GM23338 (cell line): ENCODE measurements around the gene SFTA2. TPM values are rescaled to one million over a fixed set of nuclear protein-coding genes. Genes with fewer than 3 reads are reported as not detected.

Source experiments
- ATAC-seq: fragments of 200-7000 bp; cut with Tn5 transposase; 3 replicates; pipeline ENCODE4 v1.9.1; 2020
- DNase-seq: peaks from one replicate; pipeline ENCODE4 v3.0.0-alpha.2; 2015; ENCODE audit warnings: low spot score
- H2AFZ ChIP-seq: fragments of 200-600 bp; sonication (generic); 2 replicates; pipeline ENCODE4 v1.8.0; 2016; ENCODE audit warnings: antibody characterized with exemption, mild to moderate bottlenecking, moderate library complexity
- H3F3A ChIP-seq: fragments of 200-600 bp; sonication (generic); replicated peaks from 2 replicates; pipeline ENCODE4 v1.8.0; 2017; ENCODE audit warnings: antibody characterized with exemption, mixed run types, low read depth
- H3K27ac ChIP-seq: fragments of 200-600 bp; sonication (generic); 2 replicates; pipeline ENCODE4 v1.6.1; 2016; ENCODE audit warnings: low read depth
- H3K27me3 ChIP-seq: fragments of 200-600 bp; sonication (generic); 2 replicates; pipeline ENCODE4 v1.8.0; 2016; ENCODE audit warnings: mild to moderate bottlenecking, mixed run types, moderate library complexity; ENCODE audit not compliant: insufficient read depth
- H3K36me3 ChIP-seq: fragments of 200-600 bp; sonication (generic); 2 replicates; pipeline ENCODE4 v1.8.0; 2016; ENCODE audit warnings: mild to moderate bottlenecking; ENCODE audit not compliant: insufficient read depth
- H3K4me1 ChIP-seq: fragments of 200-600 bp; sonication (generic); 2 replicates; pipeline ENCODE4 v1.8.0; 2016; ENCODE audit warnings: mild to moderate bottlenecking, moderate library complexity; ENCODE audit not compliant: insufficient read depth
- H3K4me2 ChIP-seq: fragments of 200-600 bp; sonication (generic); 2 replicates; pipeline ENCODE4 v1.7.1; 2017; ENCODE audit warnings: mixed run types
- H3K4me3 ChIP-seq: fragments of 200-600 bp; sonication (generic); 2 replicates; pipeline ENCODE4 v1.6.1; 2016; ENCODE audit warnings: mixed run types
- H3K79me2 ChIP-seq: fragments of 200-600 bp; sonication (generic); replicated peaks from 2 replicates; pipeline ENCODE4 v1.8.0; 2017; ENCODE audit warnings: mild to moderate bottlenecking; ENCODE audit not compliant: insufficient read depth
- H3K9me2 ChIP-seq: fragments of 200-600 bp; sonication (generic); 2 replicates; pipeline ENCODE4 v1.8.0; 2017; ENCODE audit not compliant: insufficient read depth
- H4K20me1 ChIP-seq: fragments of 200-600 bp; sonication (generic); replicated peaks from 2 replicates; pipeline ENCODE4 v1.8.0; 2017; ENCODE audit warnings: mild to moderate bottlenecking; ENCODE audit not compliant: insufficient read depth
- H3K27ac Mint-ChIP-seq: 2 replicates; pipeline ENCODE4 v1.8.0; 2020; ENCODE audit warnings: inconsistent platforms, mild to moderate bottlenecking, moderate library complexity, mixed read lengths
- H3K27me3 Mint-ChIP-seq: 3 replicates; pipeline ENCODE4 v1.8.0; 2022; ENCODE audit warnings: low read depth, mild to moderate bottlenecking, moderate library complexity, mixed read lengths, inconsistent platforms; ENCODE audit not compliant: insufficient read depth, poor library complexity
- H3K36me3 Mint-ChIP-seq: 3 replicates; pipeline ENCODE4 v1.8.0; 2021; ENCODE audit warnings: low read depth, mild to moderate bottlenecking, inconsistent platforms, moderate library complexity, mixed read lengths
- H3K4me1 Mint-ChIP-seq: 3 replicates; pipeline ENCODE4 v1.8.0; 2020; ENCODE audit warnings: mild to moderate bottlenecking, inconsistent platforms, mixed read lengths
- H3K4me3 Mint-ChIP-seq: 3 replicates; pipeline ENCODE4 v1.8.0; 2021; ENCODE audit warnings: moderate library complexity, mild to moderate bottlenecking, inconsistent platforms, mixed read lengths
- H3K9me3 Mint-ChIP-seq: 3 replicates; pipeline ENCODE4 v1.8.0; 2020; ENCODE audit warnings: moderate library complexity, mild to moderate bottlenecking, inconsistent platforms, mixed read lengths
- CREB1 ChIP-seq: fragments of 250-450 bp; sonication (Bioruptor Pico); IDR thresholded peaks from 2 replicates; pipeline ENCODE4 v1.5.0; 2020; ENCODE audit warnings: low read depth, mild to moderate bottlenecking, moderate library complexity
- EZH2 ChIP-seq: fragments of 200-600 bp; sonication (generic); IDR thresholded peaks from one replicate; pipeline ENCODE4 v1.8.0; 2017; ENCODE audit warnings: antibody characterized with exemption, mild to moderate bottlenecking, low read depth; ENCODE audit not compliant: unreplicated experiment
- EZH2phosphoT487 ChIP-seq: fragments of 200-600 bp; sonication (generic); IDR thresholded peaks from one replicate; pipeline ENCODE4 v1.8.1; 2018; ENCODE audit warnings: antibody characterized with exemption; ENCODE audit not compliant: unreplicated experiment
- JUNB ChIP-seq: IDR thresholded peaks from one replicate; pipeline ENCODE4 v1.6.1; 2016; ENCODE audit warnings: antibody characterized with exemption; ENCODE audit not compliant: unreplicated experiment
- NANOG ChIP-seq: IDR thresholded peaks from 2 replicates; pipeline ENCODE4 v1.6.1; 2016; ENCODE audit warnings: antibody characterized with exemption, borderline replicate concordance
- ZNF114 ChIP-seq: fragments of 250-450 bp; sonication (Bioruptor Pico); IDR thresholded peaks from 2 replicates; pipeline ENCODE4 v1.5.0; 2020; ENCODE audit warnings: mild to moderate bottlenecking, moderate library complexity
- ZNF331 ChIP-seq: fragments of 250-450 bp; sonication (Bioruptor Pico); IDR thresholded peaks from 2 replicates; pipeline ENCODE4 v1.5.0; 2020; ENCODE audit warnings: low read depth, mild to moderate bottlenecking, moderate library complexity
- polyA plus RNA-seq: library from polyadenylated mRNA; unstranded; fragments of >200 nt; fragmentation: Nextera tagmentation; extraction: Ambion mirVana; gene quantifications from 2 replicates; pipeline ENCODE4 v1.2.1, GENCODE V29; 2016
- total RNA-seq: library from RNA; depleted of rRNA; stranded (reverse); fragments of >200 nt; shearing (Covaris generic); gene quantifications from 2 replicates; pipeline ENCODE4 v1.2.3, GENCODE V29; 2014
- TF ChIP-seq, protein P1 (sequence below), 2 experiments: fragments of 200-600 bp in 1 of 2; sonication (generic) in 1 of 2; conservative IDR thresholded peaks; 2 replicates each; pipeline versions ENCODE4 v1.5.1 to v1.6.1; 2016 to 2017; ENCODE audit warnings: antibody characterized with exemption in 2 of 2, low read depth in 2 of 2, mild to moderate bottlenecking in 2 of 2, moderate library complexity in 1 of 2
- TF ChIP-seq, protein P2 (sequence below): IDR thresholded peaks from 2 replicates; pipeline ENCODE4 v1.6.1; 2016; ENCODE audit warnings: antibody characterized with exemption
- TF ChIP-seq, protein P3 (sequence below): IDR thresholded peaks from one replicate; pipeline ENCODE4 v1.6.1; 2018; ENCODE audit warnings: antibody characterized with exemption; ENCODE audit not compliant: unreplicated experiment

The SFTA2 gene
- total and polyA plus RNA-seq, 2 experiments from 2014 or later, result not detected

DNA sequence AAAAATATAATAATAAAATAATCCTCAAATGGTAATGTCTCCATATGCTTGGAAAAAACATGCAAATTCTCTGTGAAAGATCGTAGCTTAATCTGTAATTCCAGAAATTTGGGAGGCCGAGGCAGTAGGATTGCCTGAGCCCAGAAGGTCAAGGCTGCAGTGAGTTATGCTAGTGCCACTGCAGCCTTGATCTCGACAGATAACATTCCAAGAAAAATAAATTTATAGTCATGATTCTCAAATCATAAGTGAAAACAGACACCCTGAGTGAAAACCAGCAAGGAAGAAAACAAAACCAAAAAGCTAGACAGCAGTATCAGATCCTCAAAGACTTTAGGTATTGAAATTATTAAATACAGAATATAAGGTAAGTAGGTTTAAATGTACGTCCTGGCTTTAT, 47.7 kb upstream of the SFTA2 start:
- no peak overlapping the region for H3K27ac Mint-ChIP-seq
- DNase-seq, result no peak
- H3K9me3 Mint-ChIP-seq, result no peaks in the 10 kb centered on the region
- H3K36me3 Mint-ChIP-seq, result no peaks in the 10 kb centered on the region
- Histone ChIP-seq H3K27ac (no peak overlapping the region), H3K4me3 (no peak overlapping the region), H3K4me2 (no peak overlapping the region), H2AFZ (no peak overlapping the region), H3F3A (no peaks in the 10 kb centered on the region), H3K79me2 (no peaks in the 10 kb centered on the region), H3K9me2 (peaks cover 10% of the 10 kb centered on the region; the same call in 1 of the 2 replicates), H3K36me3 (no peaks in the 10 kb centered on the region), H3K27me3 (no peaks in the 10 kb centered on the region), H3K4me1 (0 out of 2 replicates have a peak, but pooled peaks cover 6% of the 10 kb centered on the region), H4K20me1 (no peaks in the 10 kb centered on the region)
- no peak for TF ChIP-seq ZNF331
- no peak for TF ChIP-seq EZH2
- TF ChIP-seq NANOG, result no peak
- no peak for TF ChIP-seq JUNB
- no peak for TF ChIP-seq CREB1 (CRISPR knock-in tag)
- H3K4me3 Mint-ChIP-seq, result no peak overlapping the region
- peaks cover 28% of the 10 kb centered on the region for H3K4me1 Mint-ChIP-seq
- H3K27me3 Mint-ChIP-seq, result peaks cover 6% of the 10 kb centered on the region
- no peak for ATAC-seq

DNA sequence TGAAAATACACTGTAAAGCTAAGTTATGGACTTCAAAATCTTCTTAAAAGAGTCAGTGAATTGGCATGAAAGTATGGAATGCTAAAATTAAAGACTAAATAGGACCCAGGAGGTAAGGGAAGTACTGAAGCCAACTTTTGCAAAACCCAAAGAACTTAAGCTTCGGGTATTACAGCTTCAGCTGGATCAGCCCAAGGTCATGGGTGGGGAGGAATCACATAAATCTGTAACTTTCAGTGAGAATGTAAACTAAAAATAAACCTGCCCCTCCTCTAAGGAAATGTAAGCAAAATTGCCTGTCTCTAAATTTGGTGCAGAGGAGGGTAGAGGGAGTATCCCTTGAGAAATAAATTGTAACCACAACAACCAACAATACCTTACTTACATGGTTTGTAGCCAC, 47.2 kb upstream of the SFTA2 start:
- Mint-ChIP-seq H3K4me1 (peaks cover 28% of the 10 kb centered on the region), H3K4me3 (no peak overlapping the region), H3K27me3 (peaks cover 6% of the 10 kb centered on the region), H3K36me3 (no peaks in the 10 kb centered on the region), H3K9me3 (no peaks in the 10 kb centered on the region), H3K27ac (no peak overlapping the region)
- no peak for ATAC-seq
- no peak for DNase-seq
- Histone ChIP-seq H2AFZ (no peak overlapping the region), H3K4me1 (0 out of 2 replicates have a peak, but pooled peaks cover 6% of the 10 kb centered on the region), H3F3A (no peaks in the 10 kb centered on the region), H3K36me3 (no peaks in the 10 kb centered on the region), H3K9me2 (peaks cover 10% of the 10 kb centered on the region; the same call in 1 of the 2 replicates), H3K27me3 (no peaks in the 10 kb centered on the region), H3K4me2 (no peak overlapping the region), H3K27ac (no peak overlapping the region), H3K4me3 (no peak overlapping the region), H4K20me1 (no peaks in the 10 kb centered on the region), H3K79me2 (no peaks in the 10 kb centered on the region)
- TF ChIP-seq ZNF114 (CRISPR knock-in tag), result no peak
- TF ChIP-seq, protein P1, sequence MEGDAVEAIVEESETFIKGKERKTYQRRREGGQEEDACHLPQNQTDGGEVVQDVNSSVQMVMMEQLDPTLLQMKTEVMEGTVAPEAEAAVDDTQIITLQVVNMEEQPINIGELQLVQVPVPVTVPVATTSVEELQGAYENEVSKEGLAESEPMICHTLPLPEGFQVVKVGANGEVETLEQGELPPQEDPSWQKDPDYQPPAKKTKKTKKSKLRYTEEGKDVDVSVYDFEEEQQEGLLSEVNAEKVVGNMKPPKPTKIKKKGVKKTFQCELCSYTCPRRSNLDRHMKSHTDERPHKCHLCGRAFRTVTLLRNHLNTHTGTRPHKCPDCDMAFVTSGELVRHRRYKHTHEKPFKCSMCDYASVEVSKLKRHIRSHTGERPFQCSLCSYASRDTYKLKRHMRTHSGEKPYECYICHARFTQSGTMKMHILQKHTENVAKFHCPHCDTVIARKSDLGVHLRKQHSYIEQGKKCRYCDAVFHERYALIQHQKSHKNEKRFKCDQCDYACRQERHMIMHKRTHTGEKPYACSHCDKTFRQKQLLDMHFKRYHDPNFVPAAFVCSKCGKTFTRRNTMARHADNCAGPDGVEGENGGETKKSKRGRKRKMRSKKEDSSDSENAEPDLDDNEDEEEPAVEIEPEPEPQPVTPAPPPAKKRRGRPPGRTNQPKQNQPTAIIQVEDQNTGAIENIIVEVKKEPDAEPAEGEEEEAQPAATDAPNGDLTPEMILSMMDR (conservative IDR thresholded peaks at IDR 0.05; ENCODE audit: low read depth in 2 of 2), result no peak
- TF ChIP-seq ZNF331, result no peak
- no peak for TF ChIP-seq NANOG
- no peak for TF ChIP-seq EZH2
- TF ChIP-seq, protein P2, sequence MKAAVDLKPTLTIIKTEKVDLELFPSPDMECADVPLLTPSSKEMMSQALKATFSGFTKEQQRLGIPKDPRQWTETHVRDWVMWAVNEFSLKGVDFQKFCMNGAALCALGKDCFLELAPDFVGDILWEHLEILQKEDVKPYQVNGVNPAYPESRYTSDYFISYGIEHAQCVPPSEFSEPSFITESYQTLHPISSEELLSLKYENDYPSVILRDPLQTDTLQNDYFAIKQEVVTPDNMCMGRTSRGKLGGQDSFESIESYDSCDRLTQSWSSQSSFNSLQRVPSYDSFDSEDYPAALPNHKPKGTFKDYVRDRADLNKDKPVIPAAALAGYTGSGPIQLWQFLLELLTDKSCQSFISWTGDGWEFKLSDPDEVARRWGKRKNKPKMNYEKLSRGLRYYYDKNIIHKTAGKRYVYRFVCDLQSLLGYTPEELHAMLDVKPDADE, result no peak
- TF ChIP-seq, protein P3, sequence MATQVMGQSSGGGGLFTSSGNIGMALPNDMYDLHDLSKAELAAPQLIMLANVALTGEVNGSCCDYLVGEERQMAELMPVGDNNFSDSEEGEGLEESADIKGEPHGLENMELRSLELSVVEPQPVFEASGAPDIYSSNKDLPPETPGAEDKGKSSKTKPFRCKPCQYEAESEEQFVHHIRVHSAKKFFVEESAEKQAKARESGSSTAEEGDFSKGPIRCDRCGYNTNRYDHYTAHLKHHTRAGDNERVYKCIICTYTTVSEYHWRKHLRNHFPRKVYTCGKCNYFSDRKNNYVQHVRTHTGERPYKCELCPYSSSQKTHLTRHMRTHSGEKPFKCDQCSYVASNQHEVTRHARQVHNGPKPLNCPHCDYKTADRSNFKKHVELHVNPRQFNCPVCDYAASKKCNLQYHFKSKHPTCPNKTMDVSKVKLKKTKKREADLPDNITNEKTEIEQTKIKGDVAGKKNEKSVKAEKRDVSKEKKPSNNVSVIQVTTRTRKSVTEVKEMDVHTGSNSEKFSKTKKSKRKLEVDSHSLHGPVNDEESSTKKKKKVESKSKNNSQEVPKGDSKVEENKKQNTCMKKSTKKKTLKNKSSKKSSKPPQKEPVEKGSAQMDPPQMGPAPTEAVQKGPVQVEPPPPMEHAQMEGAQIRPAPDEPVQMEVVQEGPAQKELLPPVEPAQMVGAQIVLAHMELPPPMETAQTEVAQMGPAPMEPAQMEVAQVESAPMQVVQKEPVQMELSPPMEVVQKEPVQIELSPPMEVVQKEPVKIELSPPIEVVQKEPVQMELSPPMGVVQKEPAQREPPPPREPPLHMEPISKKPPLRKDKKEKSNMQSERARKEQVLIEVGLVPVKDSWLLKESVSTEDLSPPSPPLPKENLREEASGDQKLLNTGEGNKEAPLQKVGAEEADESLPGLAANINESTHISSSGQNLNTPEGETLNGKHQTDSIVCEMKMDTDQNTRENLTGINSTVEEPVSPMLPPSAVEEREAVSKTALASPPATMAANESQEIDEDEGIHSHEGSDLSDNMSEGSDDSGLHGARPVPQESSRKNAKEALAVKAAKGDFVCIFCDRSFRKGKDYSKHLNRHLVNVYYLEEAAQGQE, result no peak
- TF ChIP-seq EZH2phosphoT487, result no peak
